Peyer's patch (tissue), 4 donors: ENCODE measurements around the gene ATRN.
"Not testable (repeated sequence)": the region's sequence is repeated elsewhere in the genome, so short reads cannot be mapped to it uniquely, and the experiment has no call there.

Source experiments
- POLR2A ChIP-seq, 2 donors: fragments of 450-650 bp; IDR thresholded peaks; one replicate each; pipeline ENCODE4 v1.5.1; 2017; ENCODE audit warnings: antibody characterized with exemption in 2 of 2, mild to moderate bottlenecking in 2 of 2, moderate library complexity in 2 of 2
- TF ChIP-seq, protein P1 (sequence below), 6 experiments: fragments of 450-650 bp in 4 of 6; fragments of 200-600 bp in 2 of 6; sonication (generic) in 1 of 6; IDR thresholded peaks; one replicate each; pipeline ENCODE4 v1.5.1; 2017 to 2019; ENCODE audit warnings: antibody characterized with exemption in 6 of 6, mild to moderate bottlenecking in 3 of 6, moderate library complexity in 1 of 6

GRCh38 chr20:3426766-3427165, 44.1 kb upstream of the ATRN start:
- TF ChIP-seq, protein P1, sequence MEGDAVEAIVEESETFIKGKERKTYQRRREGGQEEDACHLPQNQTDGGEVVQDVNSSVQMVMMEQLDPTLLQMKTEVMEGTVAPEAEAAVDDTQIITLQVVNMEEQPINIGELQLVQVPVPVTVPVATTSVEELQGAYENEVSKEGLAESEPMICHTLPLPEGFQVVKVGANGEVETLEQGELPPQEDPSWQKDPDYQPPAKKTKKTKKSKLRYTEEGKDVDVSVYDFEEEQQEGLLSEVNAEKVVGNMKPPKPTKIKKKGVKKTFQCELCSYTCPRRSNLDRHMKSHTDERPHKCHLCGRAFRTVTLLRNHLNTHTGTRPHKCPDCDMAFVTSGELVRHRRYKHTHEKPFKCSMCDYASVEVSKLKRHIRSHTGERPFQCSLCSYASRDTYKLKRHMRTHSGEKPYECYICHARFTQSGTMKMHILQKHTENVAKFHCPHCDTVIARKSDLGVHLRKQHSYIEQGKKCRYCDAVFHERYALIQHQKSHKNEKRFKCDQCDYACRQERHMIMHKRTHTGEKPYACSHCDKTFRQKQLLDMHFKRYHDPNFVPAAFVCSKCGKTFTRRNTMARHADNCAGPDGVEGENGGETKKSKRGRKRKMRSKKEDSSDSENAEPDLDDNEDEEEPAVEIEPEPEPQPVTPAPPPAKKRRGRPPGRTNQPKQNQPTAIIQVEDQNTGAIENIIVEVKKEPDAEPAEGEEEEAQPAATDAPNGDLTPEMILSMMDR (IDR thresholded peaks at IDR 0.05) = not testable (repeated sequence)
- TF ChIP-seq POLR2A (IDR thresholded peaks at IDR 0.05) = not testable (repeated sequence)
